T-helper 17 cell (primary cell): ENCODE measurements around the gene ASGR1. TPM values are rescaled to one million over a fixed set of nuclear protein-coding genes. Genes with fewer than 3 reads are reported as not detected.

Source experiments
- ATAC-seq: fragments of 150-1000 bp; cut with Tn5 transposase; 2 replicates; pipeline ENCODE4 v1.10.0; 2021; ENCODE audit warnings: mild to moderate bottlenecking, moderate library complexity
- DNase-seq, 3 donors: peaks; one replicate each; pipeline versions ENCODE4 v3.0.0 to v3.0.0-alpha.2; 2020 to 2021
- H3K9me3 ChIP-seq: one replicate; pipeline ENCODE4 v1.7.0; 2013; ENCODE audit warnings: low read length, mild to moderate bottlenecking; ENCODE audit not compliant: control insufficient read depth, poor library complexity, severe bottlenecking
- H3K27ac Mint-ChIP-seq: one replicate; pipeline ENCODE4 v1.8.0; 2022; ENCODE audit warnings: mild to moderate bottlenecking, moderate library complexity, mixed read lengths
- H3K27me3 Mint-ChIP-seq: one replicate; pipeline ENCODE4 v1.8.0; 2022; ENCODE audit warnings: mixed read lengths
- H3K36me3 Mint-ChIP-seq: one replicate; pipeline ENCODE4 v1.8.0; 2022; ENCODE audit warnings: low read depth, mixed read lengths
- H3K4me1 Mint-ChIP-seq: one replicate; pipeline ENCODE4 v1.8.0; 2022; ENCODE audit warnings: mild to moderate bottlenecking, mixed read lengths
- H3K4me3 Mint-ChIP-seq: one replicate; pipeline ENCODE4 v1.8.0; 2022; ENCODE audit warnings: mild to moderate bottlenecking, moderate library complexity, mixed read lengths
- total RNA-seq, 4 donors: library from RNA in 2 of 4; stranded (reverse) in 2 of 4; gene quantifications; one replicate each; pipeline ENCODE4 v1.2.3 and lab custom pipeline; 2022 to 2026

Gene ASGR1
- total RNA-seq, 2 donors from 2014 or later, result 0.42 to 0.92 TPM

DNA sequence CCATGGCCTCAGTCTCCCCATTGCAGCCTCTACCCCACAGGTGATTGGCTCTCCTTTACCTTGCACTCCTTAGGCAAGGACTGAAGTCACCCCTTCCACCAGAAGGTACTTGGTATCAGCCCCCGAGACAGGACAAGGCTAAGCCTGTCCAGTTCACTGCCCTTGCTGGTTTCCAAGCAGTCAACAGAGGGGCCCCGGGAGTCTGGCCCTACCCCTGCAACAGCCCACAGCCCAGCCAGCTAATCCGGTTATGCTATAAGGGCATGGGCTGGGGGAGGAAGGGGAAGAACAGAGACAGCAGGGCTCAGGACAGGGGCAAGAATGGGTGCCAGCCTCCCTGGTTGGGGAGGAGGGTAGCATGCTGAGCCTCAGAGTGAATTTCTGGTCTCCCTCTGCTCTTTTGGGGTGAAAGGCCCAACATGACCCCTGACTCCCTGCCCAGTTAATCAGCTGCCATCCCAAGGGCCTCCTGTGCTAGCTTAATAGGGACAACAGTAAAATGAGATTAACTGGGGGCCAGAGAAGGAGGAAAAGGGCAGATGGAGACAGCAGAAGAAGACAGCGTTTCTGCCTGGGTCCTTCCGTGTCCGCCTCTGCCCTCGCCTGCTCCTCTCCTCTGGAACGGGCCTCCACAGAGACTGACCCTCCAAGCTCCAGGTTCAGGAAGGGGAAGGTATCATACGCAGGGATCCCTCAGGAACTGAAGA is 29.7 kb upstream of the ASGR1 start:
- Mint-ChIP-seq H3K4me1 (peaks cover 54% of the 10 kb centered on the region), H3K4me3 (no peak overlapping the region), H3K36me3 (no peaks in the 10 kb centered on the region), H3K27me3 (peaks cover 8% of the 10 kb centered on the region), H3K27ac (peak overlapping the region; percentile 85)
- H3K9me3 ChIP-seq, result no peaks in the 10 kb centered on the region
- no peak for DNase-seq
- ATAC-seq, result no peak

DNA sequence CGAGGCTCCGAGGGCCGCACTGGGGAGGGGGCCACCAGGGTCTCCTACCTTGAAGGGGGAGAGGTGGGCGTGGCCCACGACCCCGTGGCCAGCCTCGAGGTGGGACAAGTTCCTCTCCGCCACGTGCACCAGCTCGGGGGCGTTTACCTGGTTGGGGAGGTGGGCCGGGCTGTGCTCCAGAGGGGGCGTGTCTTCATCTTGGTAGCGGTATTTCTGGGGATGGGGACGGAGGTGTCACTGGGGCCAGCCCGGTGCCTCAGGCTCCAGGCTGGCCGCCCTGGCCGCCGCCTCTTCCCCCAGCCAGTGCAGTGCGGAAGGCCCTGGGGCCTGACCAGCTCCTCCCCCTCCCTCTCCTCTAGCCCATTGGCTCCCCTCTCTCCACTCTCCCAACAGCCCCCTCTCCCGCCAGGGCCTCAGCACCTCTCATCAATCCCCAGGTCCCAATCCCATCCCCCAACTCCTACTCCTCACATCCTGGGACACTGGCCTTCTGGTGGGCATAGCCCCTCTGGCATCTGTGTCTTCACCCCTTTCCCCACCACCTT is 28.9 kb upstream of the ASGR1 start:
- DNase-seq, result no peak
- Mint-ChIP-seq H3K27me3 (peaks cover 8% of the 10 kb centered on the region), H3K4me3 (no peak overlapping the region), H3K4me1 (peaks cover 50% of the 10 kb centered on the region), H3K27ac (peak overlapping the region; percentile 100), H3K36me3 (no peaks in the 10 kb centered on the region)
- no peak for ATAC-seq
- H3K9me3 ChIP-seq, result no peaks in the 10 kb centered on the region

DNA sequence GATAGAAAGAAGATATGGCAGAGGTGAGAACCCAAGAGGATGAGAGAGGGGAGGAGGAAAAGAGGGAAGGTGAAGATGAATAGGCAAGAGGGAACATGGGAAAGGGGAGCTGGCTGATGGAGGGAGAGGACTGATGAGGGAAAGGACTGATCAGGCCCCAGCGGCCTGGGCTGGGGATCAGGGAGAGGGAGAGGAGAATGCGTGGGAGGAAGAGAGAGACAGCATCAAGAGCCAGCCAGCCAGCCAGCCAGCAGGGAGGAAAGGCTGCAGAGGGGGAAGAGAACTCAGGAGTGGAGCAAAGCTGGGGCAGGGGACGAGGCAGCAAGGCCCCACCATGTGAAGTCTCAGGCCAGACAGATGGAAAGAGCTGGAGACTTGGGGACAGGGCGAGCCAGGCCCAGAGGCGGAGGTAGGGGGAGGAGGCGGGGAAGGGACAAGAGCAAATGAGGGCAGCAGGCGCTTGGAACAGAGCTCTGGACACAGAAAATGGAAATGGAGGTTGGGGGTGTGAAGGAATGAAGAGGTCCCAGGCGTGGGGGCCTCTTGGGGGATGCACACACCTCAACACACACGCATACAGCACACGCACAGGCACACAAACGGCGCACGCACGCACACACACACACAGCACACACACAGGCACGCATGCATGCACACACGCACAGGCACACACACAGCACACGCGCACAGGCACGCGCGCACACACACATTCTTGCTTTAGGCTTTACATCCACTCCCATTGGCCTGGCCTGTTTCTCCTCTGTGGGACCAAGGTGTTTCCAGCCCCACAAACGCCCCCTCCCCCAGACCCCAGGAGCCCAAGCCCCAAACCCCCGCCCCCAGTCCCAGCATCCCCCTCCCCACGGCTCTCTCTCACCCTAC is 28.2 kb upstream of the ASGR1 start:
- H3K9me3 ChIP-seq, result no peaks in the 10 kb centered on the region
- Mint-ChIP-seq H3K36me3 (no peaks in the 10 kb centered on the region), H3K27ac (peak overlapping the region; percentile 100), H3K4me1 (peaks cover 50% of the 10 kb centered on the region), H3K4me3 (no peak overlapping the region), H3K27me3 (peaks cover 6% of the 10 kb centered on the region)
- no peak for ATAC-seq
- no peak for DNase-seq

- no peak for DNase-seq
- peaks cover 44% of the 10 kb centered on the region for H3K4me1 Mint-ChIP-seq
- H3K27me3 Mint-ChIP-seq, result no peaks in the 10 kb centered on the region
- no peaks in the 10 kb centered on the region for H3K36me3 Mint-ChIP-seq
- ATAC-seq, result no peak
- peak overlapping the region; percentile 100 for H3K27ac Mint-ChIP-seq
- peak overlapping the region; percentile 90 for H3K4me3 Mint-ChIP-seq
- no peaks in the 10 kb centered on the region for H3K9me3 ChIP-seq
Observed at GRCh38 chr17:7205561-7205960, 26.4 kb upstream of the ASGR1 start.

DNA sequence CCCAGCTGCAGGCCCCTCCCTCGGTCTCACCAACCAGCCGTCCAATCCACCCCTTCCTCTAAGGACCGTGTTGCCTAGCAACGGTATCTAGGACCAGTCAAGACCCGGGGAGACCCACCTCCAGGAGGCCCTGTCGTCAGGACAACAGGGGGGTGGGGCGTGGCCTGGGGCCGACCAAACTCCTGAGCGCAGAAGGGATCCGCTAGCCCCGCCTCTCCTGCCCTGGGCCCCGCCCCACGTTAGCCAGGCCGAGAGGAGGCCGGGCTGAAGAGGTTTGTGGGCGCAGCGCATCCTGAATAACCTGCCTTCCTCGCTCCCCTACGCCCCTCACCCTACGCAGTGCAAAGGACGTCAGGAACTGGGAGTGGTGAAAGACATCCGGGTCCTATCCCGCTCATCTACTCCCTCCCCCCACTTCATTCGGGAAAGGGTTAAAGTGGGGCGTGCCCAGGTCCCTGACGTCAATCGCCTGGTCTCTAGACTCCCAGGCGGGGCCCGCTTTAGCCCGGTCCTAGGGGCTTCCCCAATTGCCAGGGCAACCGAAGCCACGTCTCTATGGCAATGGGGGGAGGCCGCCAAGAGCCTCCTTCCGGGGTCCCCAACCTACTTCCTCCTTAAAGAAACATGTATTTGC is 25.8 kb upstream of the ASGR1 start:
- H3K27me3 Mint-ChIP-seq, result no peaks in the 10 kb centered on the region
- H3K4me3 Mint-ChIP-seq, result peak overlapping the region; percentile 90
- H3K36me3 Mint-ChIP-seq, result no peaks in the 10 kb centered on the region
- H3K9me3 ChIP-seq, result no peaks in the 10 kb centered on the region
- peak; percentile 84 for ATAC-seq
- peak overlapping the region; percentile 100 for H3K27ac Mint-ChIP-seq
- DNase-seq, result peak; percentile 96
- peaks cover 40% of the 10 kb centered on the region for H3K4me1 Mint-ChIP-seq

GRCh38 chr17:7204336-7204735 is 25.2 kb upstream of the ASGR1 start:
- H3K4me3 Mint-ChIP-seq, result peak overlapping the region; percentile 90
- no peaks in the 10 kb centered on the region for H3K36me3 Mint-ChIP-seq
- no peaks in the 10 kb centered on the region for H3K27me3 Mint-ChIP-seq
- no peak for DNase-seq
- H3K27ac Mint-ChIP-seq, result peak overlapping the region; percentile 100
- ATAC-seq, result peak; percentile 1
- no peaks in the 10 kb centered on the region for H3K9me3 ChIP-seq
- peaks cover 39% of the 10 kb centered on the region for H3K4me1 Mint-ChIP-seq

- no peaks in the 10 kb centered on the region for H3K9me3 ChIP-seq
- Mint-ChIP-seq H3K4me1 (peaks cover 38% of the 10 kb centered on the region), H3K36me3 (no peaks in the 10 kb centered on the region), H3K4me3 (peak overlapping the region; percentile 67), H3K27ac (peak overlapping the region; percentile 100), H3K27me3 (no peaks in the 10 kb centered on the region)
- no peak for ATAC-seq
- DNase-seq, result no peak
Observed at GRCh38 chr17:7203391-7203790, 24.2 kb upstream of the ASGR1 start.

DNA sequence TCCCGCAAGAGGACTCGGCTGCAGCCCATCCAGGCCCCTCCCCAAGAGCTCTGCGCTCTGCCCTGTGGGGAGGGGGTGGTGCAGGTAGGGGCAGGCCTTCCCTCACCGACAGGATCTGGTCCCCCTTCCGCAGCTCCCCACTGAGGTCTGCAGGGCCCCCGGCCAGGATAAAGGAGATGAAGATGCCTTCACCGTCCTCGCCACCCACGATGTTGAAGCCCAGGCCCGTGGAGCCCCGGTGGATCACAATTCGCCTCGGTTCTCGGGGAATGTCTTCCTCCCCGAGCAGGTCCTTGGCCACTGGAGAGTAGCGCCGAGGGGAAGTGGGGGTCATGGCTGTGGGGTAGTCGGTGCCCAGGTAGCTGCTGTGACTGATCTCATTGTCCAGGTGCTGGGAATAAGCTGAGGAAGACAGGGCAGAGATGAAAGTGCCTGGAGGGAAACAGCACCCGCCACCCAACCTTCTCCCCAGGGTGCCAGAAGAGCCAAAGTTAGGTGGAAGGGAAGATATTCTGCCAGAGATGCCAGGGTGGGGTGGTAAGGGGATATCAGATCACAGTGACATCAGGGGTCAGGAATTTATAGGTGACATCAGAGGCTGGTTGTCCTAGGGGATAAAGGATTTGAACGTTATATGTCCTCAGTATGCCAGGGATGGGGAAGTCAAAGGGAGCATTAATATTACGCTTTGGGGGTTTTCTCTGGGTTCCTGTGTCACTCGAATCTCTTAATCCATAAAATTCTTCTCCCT is 17.7 kb upstream of the ASGR1 start:
- DNase-seq (no peak), ATAC-seq (no peak)
- Mint-ChIP-seq H3K27ac (no peak overlapping the region), H3K36me3 (peaks cover 3% of the 10 kb centered on the region), H3K4me3 (no peak overlapping the region), H3K4me1 (no peaks in the 10 kb centered on the region), H3K27me3 (no peaks in the 10 kb centered on the region)
- no peaks in the 10 kb centered on the region for H3K9me3 ChIP-seq

- DNase-seq, result no peak
- Mint-ChIP-seq H3K27me3 (no peaks in the 10 kb centered on the region), H3K4me1 (peaks cover 3% of the 10 kb centered on the region), H3K36me3 (peaks cover 3% of the 10 kb centered on the region), H3K27ac (no peak overlapping the region), H3K4me3 (no peak overlapping the region)
- ATAC-seq, result no peak
- H3K9me3 ChIP-seq, result no peaks in the 10 kb centered on the region
Observed at GRCh38 chr17:7195971-7196370, 16.8 kb upstream of the ASGR1 start.

DNA sequence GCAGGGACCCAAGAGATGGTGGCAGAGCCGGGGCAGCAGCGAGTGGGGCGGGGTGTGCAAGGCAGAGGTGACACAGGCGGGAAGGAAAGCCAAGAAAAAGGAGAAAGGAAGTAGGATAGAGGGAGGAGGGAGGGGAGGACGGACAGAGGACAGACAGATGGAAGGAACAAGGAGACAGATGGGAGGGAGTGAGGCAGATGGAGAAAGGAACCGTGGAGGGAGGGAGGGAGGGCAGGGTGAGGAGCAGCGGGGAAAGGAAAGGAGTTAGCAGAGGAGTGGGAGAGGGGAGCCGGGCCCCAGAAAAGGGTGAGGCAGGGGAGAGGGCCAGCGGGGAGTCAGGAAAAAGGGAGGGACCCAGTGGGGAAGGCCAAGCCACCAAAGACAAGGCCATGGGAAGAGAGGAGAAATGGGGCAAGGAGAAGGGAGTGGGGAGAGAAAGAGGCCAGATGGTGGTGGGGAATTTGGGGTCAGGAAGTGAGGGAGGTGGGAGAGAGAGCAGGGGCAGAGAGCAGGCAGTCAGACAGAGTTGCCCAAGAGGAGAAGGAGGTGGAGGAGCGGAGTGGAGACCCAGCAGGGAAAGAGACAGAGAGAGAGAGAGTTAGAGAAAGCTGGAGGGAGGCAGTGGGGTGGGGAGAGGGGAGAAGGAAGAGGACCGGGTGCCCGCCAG is 13.2 kb upstream of the ASGR1 start:
- Mint-ChIP-seq H3K27me3 (no peaks in the 10 kb centered on the region), H3K27ac (peak overlapping the region; percentile 72), H3K4me1 (peaks cover 5% of the 10 kb centered on the region), H3K36me3 (peaks cover 3% of the 10 kb centered on the region), H3K4me3 (no peak overlapping the region)
- ATAC-seq (no peak), DNase-seq (no peak)
- H3K9me3 ChIP-seq, result no peaks in the 10 kb centered on the region

- H3K27ac Mint-ChIP-seq, result peak overlapping the region; percentile 72
- no peaks in the 10 kb centered on the region for H3K27me3 Mint-ChIP-seq
- H3K9me3 ChIP-seq, result no peaks in the 10 kb centered on the region
- peak; percentile 68 for ATAC-seq
- peaks cover 6% of the 10 kb centered on the region for H3K4me1 Mint-ChIP-seq
- H3K36me3 Mint-ChIP-seq, result peaks cover 3% of the 10 kb centered on the region
- no peak overlapping the region for H3K4me3 Mint-ChIP-seq
- DNase-seq, result no peak
Observed at GRCh38 chr17:7191571-7192270, 12.6 kb upstream of the ASGR1 start.

DNA sequence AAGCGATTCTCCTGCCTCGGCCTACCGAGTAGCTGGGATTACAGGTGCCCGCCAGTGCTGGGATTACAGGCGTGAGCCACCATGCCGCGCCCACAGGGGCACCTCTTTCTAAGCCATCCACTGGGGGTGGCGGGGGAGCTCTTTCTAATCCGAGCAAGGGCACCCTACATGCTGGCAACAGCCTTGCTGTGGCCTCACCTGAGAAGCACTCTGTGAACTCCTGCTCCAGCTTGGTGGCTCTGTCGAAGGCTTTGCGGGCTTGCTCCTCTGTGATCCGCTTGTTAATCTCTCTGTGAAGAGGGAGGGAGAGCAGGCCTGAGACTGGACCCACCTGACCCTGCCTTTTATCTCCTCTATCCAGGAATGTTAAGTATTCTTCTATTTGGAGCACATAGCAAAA is 11.9 kb upstream of the ASGR1 start:
- peaks cover 3% of the 10 kb centered on the region for H3K36me3 Mint-ChIP-seq
- H3K4me3 Mint-ChIP-seq, result no peak overlapping the region
- H3K4me1 Mint-ChIP-seq, result peaks cover 11% of the 10 kb centered on the region
- H3K9me3 ChIP-seq, result no peaks in the 10 kb centered on the region
- DNase-seq (no peak), ATAC-seq (no peak)
- peaks cover 4% of the 10 kb centered on the region for H3K27me3 Mint-ChIP-seq
- H3K27ac Mint-ChIP-seq, result no peak overlapping the region
